Dendritic cell treated with granulocyte-macrophage colony-stimulating factor and Interleukin-4, amounts not matched to agents 40 ng/mL and 50 ng/mL, for 4 days (primary cell): Measurements from ENCODE around the gene SEC14L1.

Source experiments
- H3K27ac Mint-ChIP-seq: one replicate; pipeline ENCODE4 v1.8.0; 2022; ENCODE audit warnings: mild to moderate bottlenecking, mixed read lengths
- H3K27me3 Mint-ChIP-seq: one replicate; pipeline ENCODE4 v1.8.0; 2022; ENCODE audit warnings: mild to moderate bottlenecking, mixed read lengths
- H3K36me3 Mint-ChIP-seq: one replicate; pipeline ENCODE4 v1.8.0; 2022; ENCODE audit warnings: low read depth, mixed read lengths
- H3K4me1 Mint-ChIP-seq: one replicate; pipeline ENCODE4 v1.8.0; 2022; ENCODE audit warnings: low read depth, mixed read lengths
- H3K4me3 Mint-ChIP-seq: one replicate; pipeline ENCODE4 v1.8.0; 2022; ENCODE audit warnings: mild to moderate bottlenecking, moderate library complexity, mixed read lengths
- H3K9me3 Mint-ChIP-seq: one replicate; pipeline ENCODE4 v1.8.0; 2022; ENCODE audit warnings: mixed read lengths
- intact Hi-C: fragments of 100-400 bp; cut with micrococcal nuclease; formaldehyde crosslinking; loops from one replicate; pipeline ENCODE4 v1.15.0; 2022

SEC14L1 gene

DNA sequence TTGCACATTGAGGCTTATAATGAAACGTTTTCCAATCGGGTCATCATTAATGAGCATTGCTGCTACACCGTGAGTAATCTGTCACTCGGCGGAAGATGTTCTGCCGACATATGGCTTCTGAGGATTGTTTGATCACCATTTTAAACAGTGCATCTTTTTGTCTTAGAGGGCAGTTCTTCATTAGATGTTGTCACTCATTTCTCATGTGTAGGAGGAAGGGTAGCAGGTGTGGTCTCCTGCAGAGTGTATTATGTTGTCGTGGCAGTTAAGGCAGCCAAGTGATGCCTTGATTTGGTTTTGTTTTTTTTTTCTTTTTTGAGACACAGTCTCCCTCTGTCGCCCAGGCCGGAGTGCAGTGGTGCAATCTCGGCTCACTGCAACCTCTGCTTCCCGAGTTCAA lies 50.5 kb downstream of the SEC14L1 start:
- H3K36me3 Mint-ChIP-seq, result peaks cover 68% of the 10 kb centered on the region
- H3K27me3 Mint-ChIP-seq, result no peaks in the 10 kb centered on the region
- intact Hi-C loops, result no loop called here
- H3K4me3 Mint-ChIP-seq, result no peak overlapping the region
- H3K27ac Mint-ChIP-seq, result no peak overlapping the region
- peaks cover 36% of the 10 kb centered on the region for H3K4me1 Mint-ChIP-seq
- H3K9me3 Mint-ChIP-seq, result no peaks in the 10 kb centered on the region

DNA sequence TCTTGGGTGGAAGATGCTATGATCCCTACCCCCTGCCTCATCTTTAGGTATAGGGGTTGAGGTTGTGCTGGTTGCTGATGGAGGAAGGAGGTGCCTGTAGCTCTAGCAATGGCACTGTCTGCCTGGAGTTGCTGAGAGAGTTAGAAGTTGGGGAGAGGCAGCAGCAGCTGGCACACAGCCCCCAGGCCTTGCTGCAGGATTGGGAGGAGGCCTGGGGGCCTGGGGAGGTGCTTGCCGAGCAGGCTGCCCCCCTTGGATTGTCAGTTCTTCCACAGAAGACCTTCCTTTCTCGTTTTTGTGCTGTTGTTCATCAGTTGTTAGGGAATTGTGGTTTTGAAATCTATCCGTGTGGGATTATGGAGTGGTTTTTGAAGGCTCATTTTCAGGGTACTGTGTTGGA lies 52.9 kb downstream of the SEC14L1 start:
- Mint-ChIP-seq H3K36me3 (peaks cover 85% of the 10 kb centered on the region), H3K27me3 (no peaks in the 10 kb centered on the region), H3K27ac (no peak overlapping the region), H3K4me1 (peaks cover 22% of the 10 kb centered on the region), H3K4me3 (no peak overlapping the region), H3K9me3 (no peaks in the 10 kb centered on the region)
- intact Hi-C loops, result no loop called here

DNA sequence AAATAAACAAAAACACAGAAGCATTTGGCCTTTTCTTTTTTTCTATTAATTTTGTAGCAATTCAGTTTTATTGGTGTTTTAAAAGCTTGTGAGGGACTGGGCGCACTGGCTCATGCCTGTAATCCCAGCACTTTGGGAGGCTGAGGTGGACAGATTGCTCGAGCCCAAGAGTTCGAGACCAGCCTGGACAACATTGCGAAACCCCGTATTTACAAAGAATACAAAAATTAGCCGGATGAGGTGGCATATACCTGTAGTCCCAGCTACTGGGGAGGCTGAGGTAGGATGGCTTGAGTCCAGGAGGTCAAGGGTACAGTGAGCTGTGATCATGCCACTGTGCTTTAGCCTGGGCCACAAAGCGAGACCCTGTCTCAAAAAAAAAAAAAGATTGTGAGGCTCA lies 53.4 kb downstream of the SEC14L1 start:
- H3K36me3 Mint-ChIP-seq, result peaks cover 90% of the 10 kb centered on the region
- H3K27ac Mint-ChIP-seq, result no peak overlapping the region
- H3K9me3 Mint-ChIP-seq, result no peaks in the 10 kb centered on the region
- no peak overlapping the region for H3K4me3 Mint-ChIP-seq
- intact Hi-C loops, result no loop called here
- H3K4me1 Mint-ChIP-seq, result peaks cover 17% of the 10 kb centered on the region
- no peaks in the 10 kb centered on the region for H3K27me3 Mint-ChIP-seq

DNA sequence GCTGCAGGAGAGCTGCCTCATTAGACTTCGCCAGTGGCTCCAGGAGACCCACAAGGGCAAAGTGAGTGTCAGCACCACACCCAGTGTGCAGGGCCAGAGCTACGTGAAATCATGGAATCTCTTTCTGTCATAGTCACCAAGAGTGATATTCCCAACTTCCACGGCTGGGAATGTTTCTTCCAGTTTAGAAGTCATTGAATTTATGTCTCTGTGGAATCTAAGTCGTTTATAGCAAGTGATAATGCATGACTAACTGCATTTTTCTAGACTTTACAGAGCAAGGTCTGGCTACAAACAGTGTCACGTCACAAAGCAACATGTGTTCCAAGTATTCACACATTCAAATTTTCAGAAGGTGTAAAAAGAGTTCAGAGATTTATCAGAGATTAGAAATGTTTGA lies 55.5 kb downstream of the SEC14L1 start:
- H3K4me1 Mint-ChIP-seq, result no peaks in the 10 kb centered on the region
- no peak overlapping the region for H3K4me3 Mint-ChIP-seq
- H3K27ac Mint-ChIP-seq, result no peak overlapping the region
- H3K36me3 Mint-ChIP-seq, result peaks cover 100% of the 10 kb centered on the region
- intact Hi-C loops, result no loop called here
- no peaks in the 10 kb centered on the region for H3K9me3 Mint-ChIP-seq
- no peaks in the 10 kb centered on the region for H3K27me3 Mint-ChIP-seq

DNA sequence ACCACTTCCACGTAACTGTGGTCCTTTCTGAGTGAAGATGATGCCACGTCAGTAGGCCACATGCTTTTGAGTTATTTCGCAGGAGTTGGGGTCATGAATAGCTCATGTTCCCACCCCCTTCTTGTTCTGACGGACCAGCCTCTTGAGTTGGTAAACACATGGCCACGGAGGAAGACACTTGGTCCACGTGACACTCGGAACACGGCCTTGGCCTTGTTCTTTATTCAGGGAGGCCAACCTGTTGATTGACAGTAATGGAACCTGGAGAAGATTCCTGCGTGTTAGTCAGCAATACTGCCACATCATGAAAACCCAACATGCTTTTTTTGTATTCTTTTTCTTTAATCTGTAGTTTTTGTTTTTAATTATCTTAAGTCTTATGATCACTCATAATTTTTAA lies 56.3 kb downstream of the SEC14L1 start:
- no peak overlapping the region for H3K4me3 Mint-ChIP-seq
- intact Hi-C loops, result no loop called here
- peaks cover 100% of the 10 kb centered on the region for H3K36me3 Mint-ChIP-seq
- no peaks in the 10 kb centered on the region for H3K27me3 Mint-ChIP-seq
- H3K9me3 Mint-ChIP-seq, result no peaks in the 10 kb centered on the region
- no peaks in the 10 kb centered on the region for H3K4me1 Mint-ChIP-seq
- no peak overlapping the region for H3K27ac Mint-ChIP-seq

DNA sequence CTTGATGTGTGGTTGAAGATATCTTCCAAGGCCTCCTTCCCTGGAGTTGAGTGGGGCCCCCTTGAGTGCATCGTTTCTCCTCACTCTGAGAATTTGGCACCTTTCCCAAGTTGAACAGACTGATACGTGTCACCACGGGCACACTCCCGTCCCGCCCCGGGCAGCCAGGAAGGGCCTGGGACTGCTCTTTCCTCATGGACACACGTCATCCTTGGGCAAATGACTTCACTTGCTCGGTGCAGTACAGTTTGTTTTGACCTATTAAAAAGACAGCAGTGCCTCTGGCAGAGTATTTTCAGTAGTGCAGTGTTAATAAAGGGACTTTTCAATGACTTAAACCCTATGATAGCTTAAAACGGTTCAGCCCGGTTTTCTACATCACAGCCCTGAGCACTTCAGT lies 59.9 kb downstream of the SEC14L1 start:
- H3K27me3 Mint-ChIP-seq, result no peaks in the 10 kb centered on the region
- no peak overlapping the region for H3K27ac Mint-ChIP-seq
- H3K9me3 Mint-ChIP-seq, result no peaks in the 10 kb centered on the region
- H3K36me3 Mint-ChIP-seq, result peaks cover 100% of the 10 kb centered on the region
- intact Hi-C loops, result no loop called here
- no peak overlapping the region for H3K4me3 Mint-ChIP-seq
- peaks cover 5% of the 10 kb centered on the region for H3K4me1 Mint-ChIP-seq

DNA sequence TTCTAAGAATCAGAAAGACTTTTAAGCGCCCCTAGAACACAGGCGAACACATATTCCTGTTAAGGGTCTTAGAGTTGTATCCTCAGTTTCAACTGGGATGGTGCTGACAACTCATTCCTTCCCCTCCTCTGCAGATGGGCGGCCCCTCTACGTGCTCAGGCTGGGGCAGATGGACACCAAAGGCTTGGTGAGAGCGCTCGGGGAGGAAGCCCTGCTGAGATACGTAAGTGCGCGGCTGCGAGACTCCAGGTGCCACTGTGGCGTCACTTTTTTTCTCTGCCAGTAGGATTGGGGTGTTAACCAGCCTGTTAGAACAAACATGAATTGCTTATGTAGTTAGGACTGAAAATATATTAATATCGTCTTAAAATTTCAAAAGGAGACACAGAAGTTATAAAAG lies 62.7 kb downstream of the SEC14L1 start:
- H3K36me3 Mint-ChIP-seq, result peaks cover 100% of the 10 kb centered on the region
- H3K27ac Mint-ChIP-seq, result no peak overlapping the region
- intact Hi-C loops, result no loop called here
- no peak overlapping the region for H3K4me3 Mint-ChIP-seq
- H3K4me1 Mint-ChIP-seq, result peaks cover 16% of the 10 kb centered on the region
- H3K9me3 Mint-ChIP-seq, result no peaks in the 10 kb centered on the region
- H3K27me3 Mint-ChIP-seq, result no peaks in the 10 kb centered on the region

DNA sequence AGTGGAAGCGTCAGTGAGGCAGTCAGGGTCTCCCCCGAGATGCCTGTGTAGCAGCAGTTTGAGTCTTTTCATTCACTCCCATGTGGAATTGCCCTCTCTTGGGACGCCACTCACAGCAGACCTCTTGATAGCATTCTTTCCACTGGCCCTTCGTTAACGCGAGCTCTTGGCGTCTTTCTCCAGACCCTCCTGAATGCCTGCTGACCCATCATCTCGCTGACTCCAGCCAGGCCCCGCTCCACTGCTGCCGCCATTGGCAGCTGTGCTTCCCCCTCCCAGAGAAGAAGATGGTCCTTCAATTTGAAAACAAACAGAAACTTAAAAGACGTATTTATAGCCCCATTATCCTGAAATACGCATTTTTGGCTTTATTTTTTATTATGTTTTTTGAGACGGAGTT lies 63.1 kb downstream of the SEC14L1 start:
- Mint-ChIP-seq H3K36me3 (peaks cover 100% of the 10 kb centered on the region), H3K4me1 (peaks cover 16% of the 10 kb centered on the region), H3K27me3 (no peaks in the 10 kb centered on the region), H3K9me3 (no peaks in the 10 kb centered on the region), H3K4me3 (no peak overlapping the region), H3K27ac (no peak overlapping the region)
- intact Hi-C loops, result no loop called here

DNA sequence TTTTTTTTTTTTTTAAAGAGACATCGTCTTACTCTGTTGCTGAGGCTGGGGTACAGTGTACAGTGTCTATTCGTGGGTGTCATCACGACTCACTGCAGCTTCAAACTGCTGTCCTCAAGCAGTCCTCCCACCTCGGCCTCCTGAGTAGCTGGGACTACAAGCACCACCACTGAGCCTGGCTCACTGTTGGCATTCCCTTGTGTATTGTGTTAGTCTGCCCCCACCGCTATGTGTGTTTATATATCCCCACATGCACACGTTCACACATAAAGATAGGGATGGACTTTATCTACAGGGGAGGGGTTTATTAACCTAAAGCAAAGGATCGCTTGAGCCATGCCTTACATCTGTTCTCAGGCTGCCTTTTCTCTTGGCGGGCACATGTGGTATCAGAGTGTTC lies 63.8 kb downstream of the SEC14L1 start:
- no peak overlapping the region for H3K27ac Mint-ChIP-seq

DNA sequence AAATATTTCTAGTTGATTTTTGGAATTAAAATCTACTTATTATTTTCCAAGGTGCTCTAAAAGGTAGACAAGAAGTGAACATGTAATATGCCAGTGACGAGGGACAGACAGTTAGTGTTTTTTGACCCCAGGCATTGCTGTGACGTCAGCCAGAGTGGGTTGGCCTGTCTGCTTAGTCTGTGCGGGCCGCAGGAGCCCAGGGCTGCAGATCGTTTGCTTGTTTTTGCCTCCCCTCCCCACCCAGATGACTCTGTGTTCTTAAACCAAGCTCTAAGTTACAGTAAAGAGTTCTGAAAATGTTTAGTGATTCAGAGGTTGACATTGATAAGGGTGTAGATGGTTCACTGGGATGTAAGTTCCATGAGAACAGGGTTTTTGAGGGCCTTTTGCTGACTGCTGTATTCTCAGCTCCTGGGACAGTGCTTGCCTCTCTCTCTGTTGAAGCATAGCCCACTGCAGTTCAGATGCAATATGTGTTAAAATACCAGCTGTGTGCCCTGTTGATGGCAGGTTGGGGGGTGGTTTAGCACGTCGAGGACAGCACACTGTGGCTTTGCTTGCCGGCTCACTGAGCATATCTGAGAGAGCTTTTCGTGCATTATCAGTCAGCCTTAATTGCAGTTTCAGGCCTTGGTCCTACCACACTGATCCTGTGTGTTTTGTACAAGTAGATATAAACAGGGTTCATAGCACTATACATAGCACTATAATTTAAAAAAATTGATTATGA lies 64.8 kb downstream of the SEC14L1 start:
- H3K9me3 Mint-ChIP-seq, result no peaks in the 10 kb centered on the region
- H3K27me3 Mint-ChIP-seq, result no peaks in the 10 kb centered on the region
- peaks cover 100% of the 10 kb centered on the region for H3K36me3 Mint-ChIP-seq
- no peak overlapping the region for H3K4me3 Mint-ChIP-seq
- intact Hi-C loops, result no loop called here
- H3K4me1 Mint-ChIP-seq, result peaks cover 24% of the 10 kb centered on the region
- H3K27ac Mint-ChIP-seq, result no peak overlapping the region

More for the DNA sequence above, 63.8 kb downstream of the SEC14L1 start:
- intact Hi-C loops, result no loop called here
- Mint-ChIP-seq H3K4me1 (peaks cover 16% of the 10 kb centered on the region), H3K27me3 (no peaks in the 10 kb centered on the region), H3K4me3 (no peak overlapping the region), H3K36me3 (peaks cover 100% of the 10 kb centered on the region), H3K9me3 (no peaks in the 10 kb centered on the region)

DNA sequence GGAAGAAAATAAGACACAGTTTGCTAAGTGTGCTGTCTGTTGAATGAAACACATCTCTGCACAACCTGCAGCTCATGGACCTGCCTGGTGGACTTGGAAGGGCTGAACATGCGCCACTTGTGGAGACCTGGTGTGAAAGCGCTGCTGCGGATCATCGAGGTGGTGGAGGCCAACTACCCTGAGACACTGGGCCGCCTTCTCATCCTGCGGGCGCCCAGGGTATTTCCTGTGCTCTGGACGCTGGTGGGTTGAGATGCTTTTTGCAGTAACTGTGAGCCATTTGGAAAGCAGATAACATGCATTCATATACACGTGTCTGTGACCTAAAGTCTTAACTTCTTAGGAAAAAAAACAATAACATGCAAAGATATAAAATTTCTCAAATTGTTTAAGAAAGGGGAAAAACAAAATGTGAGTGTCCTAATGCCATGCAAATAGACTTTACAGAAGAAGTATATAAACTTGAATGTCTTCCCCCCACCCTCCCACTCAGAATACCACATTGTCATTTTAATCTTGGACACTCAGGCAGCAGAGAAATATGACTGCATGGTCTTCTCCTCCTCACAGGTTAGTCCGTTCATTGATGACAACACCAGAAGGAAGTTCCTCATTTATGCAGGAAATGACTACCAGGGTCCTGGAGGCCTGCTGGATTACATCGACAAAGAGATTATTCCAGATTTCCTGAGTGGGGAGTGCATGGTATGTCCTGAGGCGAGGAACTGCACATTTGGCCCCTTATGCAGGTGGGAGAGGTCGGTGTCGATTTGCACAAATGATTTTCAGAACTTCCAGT lies 65.6 kb downstream of the SEC14L1 start:
- intact Hi-C loops, result no loop called here
- Mint-ChIP-seq H3K27ac (no peak overlapping the region), H3K4me1 (peaks cover 31% of the 10 kb centered on the region), H3K36me3 (peaks cover 100% of the 10 kb centered on the region), H3K4me3 (no peak overlapping the region), H3K27me3 (no peaks in the 10 kb centered on the region), H3K9me3 (no peaks in the 10 kb centered on the region)

DNA sequence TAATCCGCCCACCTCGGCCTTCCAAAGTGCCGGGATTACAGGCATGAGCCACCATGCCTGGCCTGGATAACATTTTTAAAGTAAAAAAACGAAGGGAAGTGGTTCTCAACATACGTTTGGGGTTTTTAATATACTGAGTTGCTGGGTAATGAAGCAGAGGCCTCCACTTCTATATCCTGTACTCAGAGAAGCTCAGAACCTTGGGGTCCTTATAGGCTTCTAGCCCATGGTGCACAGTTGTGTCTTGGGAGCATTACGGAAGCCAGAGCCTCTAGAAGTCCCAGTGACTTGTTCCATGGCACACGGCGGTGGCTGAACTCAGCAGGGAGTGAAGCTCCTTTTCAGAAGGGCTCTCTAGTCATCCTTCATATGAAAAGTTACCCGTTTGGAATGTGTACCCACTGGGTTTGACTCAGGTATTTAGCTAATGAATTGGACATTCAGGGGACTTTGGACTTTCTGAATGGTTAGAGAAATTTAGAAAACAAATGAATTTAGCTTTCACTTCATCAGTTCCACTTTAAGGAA lies 67.0 kb downstream of the SEC14L1 start:
- H3K27ac Mint-ChIP-seq, result no peak overlapping the region
- peaks cover 45% of the 10 kb centered on the region for H3K4me1 Mint-ChIP-seq
- H3K4me3 Mint-ChIP-seq, result no peak overlapping the region
- peaks cover 100% of the 10 kb centered on the region for H3K36me3 Mint-ChIP-seq
- H3K27me3 Mint-ChIP-seq, result no peaks in the 10 kb centered on the region
- no peaks in the 10 kb centered on the region for H3K9me3 Mint-ChIP-seq
- intact Hi-C loops, result no loop called here

DNA sequence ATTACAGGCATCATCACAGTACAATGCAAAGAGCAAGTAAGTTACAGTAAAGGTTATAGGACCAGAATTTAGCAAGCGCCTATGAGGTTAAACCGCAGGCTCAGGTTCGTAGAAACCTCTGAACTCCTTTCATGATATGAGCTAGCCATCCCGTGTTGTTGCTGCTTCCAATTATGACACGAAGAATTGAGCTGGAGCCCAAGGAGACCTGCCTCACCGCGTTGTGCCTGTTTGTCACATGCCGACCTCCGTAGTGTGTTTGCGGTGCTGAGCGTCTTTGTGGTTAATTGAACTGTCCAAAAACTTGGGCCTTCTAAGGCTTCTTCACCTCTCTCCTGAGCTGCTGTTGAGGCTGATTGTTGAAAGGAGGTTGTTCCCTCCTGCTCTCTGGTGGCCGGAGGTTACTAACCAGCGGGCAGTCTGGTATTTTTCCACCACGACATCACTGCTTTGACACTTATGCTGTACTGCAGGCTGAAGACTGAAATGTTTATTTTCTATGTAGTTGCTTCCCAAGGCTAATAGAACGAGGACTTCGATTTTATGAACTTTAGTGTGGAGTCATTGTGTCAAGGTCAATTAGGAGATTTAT lies 67.5 kb downstream of the SEC14L1 start:
- Mint-ChIP-seq H3K27me3 (no peaks in the 10 kb centered on the region), H3K4me1 (peaks cover 51% of the 10 kb centered on the region), H3K27ac (no peak overlapping the region), H3K4me3 (no peak overlapping the region), H3K9me3 (no peaks in the 10 kb centered on the region), H3K36me3 (peaks cover 100% of the 10 kb centered on the region)
- intact Hi-C loops, result no loop called here

DNA sequence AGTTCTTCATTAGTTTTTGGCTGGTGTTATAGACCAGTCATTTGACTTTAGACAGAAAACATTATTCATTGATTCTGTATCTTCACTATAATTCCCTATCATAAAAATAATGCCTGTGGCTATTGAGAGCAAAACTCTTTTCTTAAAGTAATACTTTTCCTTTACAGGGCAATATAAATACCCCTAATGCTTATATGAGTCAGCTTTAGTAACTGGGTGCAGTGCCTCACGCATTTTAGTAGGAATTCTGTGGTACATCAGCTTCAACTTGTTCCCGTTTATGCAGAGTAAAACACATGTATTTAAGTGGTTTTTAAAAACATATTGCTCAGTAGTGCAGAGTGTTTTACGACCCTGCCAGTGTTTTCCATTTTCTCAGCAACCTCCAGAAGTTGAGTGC lies 68.1 kb downstream of the SEC14L1 start:
- H3K27ac Mint-ChIP-seq, result no peak overlapping the region
- H3K36me3 Mint-ChIP-seq, result peaks cover 100% of the 10 kb centered on the region
- intact Hi-C loops, result no loop called here
- H3K4me1 Mint-ChIP-seq, result peaks cover 51% of the 10 kb centered on the region
- no peaks in the 10 kb centered on the region for H3K27me3 Mint-ChIP-seq
- no peaks in the 10 kb centered on the region for H3K9me3 Mint-ChIP-seq
- H3K4me3 Mint-ChIP-seq, result no peak overlapping the region
